Keratinocyte (primary cell): Measurements from ENCODE around the gene EIF3J. TPM values are rescaled to one million over a fixed set of nuclear protein-coding genes. Genes with fewer than 3 reads are reported as not detected.

Experiments
- DNase-seq: peaks from one replicate; pipeline ENCODE4 v3.0.0-alpha.2; 2011; ENCODE audit warnings: low read depth, missing footprints, low spot score
- FAIRE-seq: peaks from 2 replicates; lab custom pipeline; 2011; peaks lifted over from hg19 to GRCh38; lab: Jason Lieb, UNC
- H2AFZ ChIP-seq: 2 replicates; pipeline ENCODE4 v1.6.0; 2012; ENCODE audit warnings: low read length, control low read depth, inconsistent platforms; ENCODE audit not compliant: control insufficient read depth
- H3K27ac ChIP-seq: 2 replicates; pipeline ENCODE4 v1.5.1; 2011; ENCODE audit warnings: low read length; ENCODE audit not compliant: control insufficient read depth, insufficient read depth
- H3K27me3 ChIP-seq: 3 replicates; pipeline ENCODE4 v1.6.0; 2011; ENCODE audit warnings: low read length; ENCODE audit not compliant: control insufficient read depth, insufficient read depth; ENCODE audit errors: extremely low read depth
- H3K36me3 ChIP-seq, 2 experiments: 2 replicates in 1 of 2; 3 replicates in 1 of 2; pipeline ENCODE4 v1.5.1; 2011; ENCODE audit warnings: low read length in 2 of 2, mild to moderate bottlenecking in 1 of 2; ENCODE audit not compliant: control insufficient read depth in 2 of 2, insufficient read depth in 2 of 2; ENCODE audit errors: extremely low read depth in 1 of 2
- H3K4me1 ChIP-seq: 3 replicates; pipeline ENCODE4 v1.5.1; 2011; ENCODE audit warnings: low read length; ENCODE audit not compliant: control insufficient read depth, insufficient read depth; ENCODE audit errors: extremely low read depth
- H3K4me2 ChIP-seq: 3 replicates; pipeline ENCODE4 v1.6.0; 2011; ENCODE audit warnings: low read depth, low read length; ENCODE audit not compliant: control insufficient read depth, insufficient read depth; ENCODE audit errors: extremely low read depth
- H3K4me3 ChIP-seq, 3 experiments: fragments of 200-600 bp in 1 of 3; sonication (generic) in 1 of 3; 2 replicates in 2 of 3; 3 replicates in 1 of 3; pipeline ENCODE4 v1.5.1; 2011 to 2016; ENCODE audit warnings: low read length in 3 of 3, mild to moderate bottlenecking in 3 of 3, control low read depth in 2 of 3, inconsistent platforms in 1 of 3, low read depth in 1 of 3, mixed read lengths in 1 of 3, mixed run types in 1 of 3, moderate library complexity in 1 of 3; ENCODE audit not compliant: control insufficient read depth in 2 of 3, insufficient read depth in 2 of 3; ENCODE audit errors: extremely low read depth in 1 of 3
- H3K79me2 ChIP-seq: 2 replicates; pipeline ENCODE4 v1.6.0; 2012; ENCODE audit warnings: low read length; ENCODE audit not compliant: control insufficient read depth, insufficient read depth
- H3K9ac ChIP-seq: 3 replicates; pipeline ENCODE4 v1.6.0; 2011; ENCODE audit warnings: low read length; ENCODE audit not compliant: control insufficient read depth, insufficient read depth; ENCODE audit errors: extremely low read depth
- H3K9me1 ChIP-seq: 3 replicates; pipeline ENCODE4 v1.6.0; 2011; ENCODE audit warnings: low read length; ENCODE audit not compliant: control insufficient read depth, insufficient read depth; ENCODE audit errors: extremely low read depth
- H3K9me3 ChIP-seq: 2 replicates; pipeline ENCODE4 v1.5.1; 2012; ENCODE audit warnings: low read depth, low read length; ENCODE audit not compliant: control insufficient read depth
- H4K20me1 ChIP-seq: 3 replicates; pipeline ENCODE4 v1.6.0; 2011; ENCODE audit warnings: low read length; ENCODE audit not compliant: control insufficient read depth, insufficient read depth; ENCODE audit errors: extremely low read depth
- CTCF ChIP-seq, 3 experiments: IDR thresholded peaks in 1 of 3; conservative IDR thresholded peaks in 1 of 3; optimal IDR thresholded peaks in 1 of 3; 2 replicates in 2 of 3; 3 replicates in 1 of 3; pipeline versions ENCODE3 to v1.5.1; 2011; ENCODE audit warnings: low read length in 3 of 3, mild to moderate bottlenecking in 3 of 3, moderate library complexity in 2 of 3, control low read depth in 1 of 3, inconsistent platforms in 1 of 3; ENCODE audit not compliant: insufficient read depth in 2 of 3; ENCODE audit errors: extremely low read depth in 1 of 3
- EZH2 ChIP-seq: IDR thresholded peaks from one replicate; pipeline ENCODE4 v1.6.1; 2012; ENCODE audit warnings: inconsistent platforms, mild to moderate bottlenecking, low read length, moderate library complexity
- dilution Hi-C: fragments of 300-500 bp; cut with MboI; formaldehyde crosslinking; loops from one replicate; pipeline ENCODE4 v1.7.0; 2020; ENCODE audit warnings: low sequenced_read_pairs; ENCODE audit not compliant: extremely low pct_ligation_motif_present
- polyA plus RNA-seq, 5 experiments: library from polyadenylated mRNA; depleted of rRNA in 3 of 5; stranded (reverse) in 3 of 5; stranded (forward) in 1 of 5; unstranded in 1 of 5; fragments of >200 nt; gene quantifications; 1 replicate in 1 of 5; 2 replicates in 3 of 5; 3 replicates in 1 of 5; pipeline versions ENCODE4 v1.2.1 to v1.2.3, GENCODE V29; 2011 to 2012; ENCODE audit warnings: missing spikeins in 2 of 5, low read depth in 1 of 5, low replicate concordance in 1 of 5

EIF3J gene
- polyA plus RNA-seq, 1 donor (not counting 4 experiments of a cell fraction or from before 2014, with no cell fraction given), result 99.4 TPM

- Histone ChIP-seq H3K9ac (peak overlapping the region; percentile 97), H3K36me3 (peaks cover 0 to 19% of the 10 kb centered on the region in 2 experiments), H3K9me3 (no peaks in the 10 kb centered on the region), H2AFZ (peak overlapping the region; percentile 44), H3K27ac (peak overlapping the region; percentile 94), H3K79me2 (peaks cover 64% of the 10 kb centered on the region), H3K4me3 (peak overlapping the region; percentile 70 to 82 (median 77)), H3K27me3 (no peaks in the 10 kb centered on the region), H4K20me1 (peaks cover 10% of the 10 kb centered on the region), H3K9me1 (no peaks in the 10 kb centered on the region), H3K4me2 (peak overlapping the region; percentile 81), H3K4me1 (peaks cover 30% of the 10 kb centered on the region)
- dilution Hi-C loops, result no loop called here
- no peak for TF ChIP-seq CTCF (optimal IDR thresholded peaks at IDR 0.05 in 1 of 3, IDR thresholded peaks at IDR 0.05 in 1 of 3, conservative IDR thresholded peaks at IDR 0.05 in 1 of 3; ENCODE audit: extremely low read depth in 1 of 3, insufficient read depth in 2 of 3, low read length in 3 of 3)
- no peak for TF ChIP-seq EZH2
- DNase-seq (no peak), FAIRE-seq (no peak)
Measured at GRCh38 chr15:44537735-44538240, 841 bp downstream of the EIF3J start.

GRCh38 chr15:44541282-44541958 is 4.5 kb downstream of the EIF3J start:
- H3K4me3 ChIP-seq, result peak overlapping the region in 1 of 3 experiments; percentile 5
- H3K4me2 ChIP-seq, result peak overlapping the region; percentile 59
- DNase-seq, result no peak
- H3K36me3 ChIP-seq, result peaks cover 0 to 19% of the 10 kb centered on the region in 2 experiments
- no peak overlapping the region for H2AFZ ChIP-seq
- FAIRE-seq, result no peak
- TF ChIP-seq CTCF (optimal IDR thresholded peaks at IDR 0.05 in 1 of 3, IDR thresholded peaks at IDR 0.05 in 1 of 3, conservative IDR thresholded peaks at IDR 0.05 in 1 of 3; ENCODE audit: extremely low read depth in 1 of 3, insufficient read depth in 2 of 3, low read length in 3 of 3) (no peak), EZH2 (no peak)
- H3K4me1 ChIP-seq, result peaks cover 27% of the 10 kb centered on the region
- H3K79me2 ChIP-seq, result peaks cover 88% of the 10 kb centered on the region
- dilution Hi-C loops, result no loop called here
- H3K27ac ChIP-seq, result no peak overlapping the region
- H4K20me1 ChIP-seq, result peaks cover 12% of the 10 kb centered on the region
- H3K9me1 ChIP-seq, result no peaks in the 10 kb centered on the region
- H3K9ac ChIP-seq, result no peak overlapping the region
- H3K27me3 ChIP-seq, result no peaks in the 10 kb centered on the region
- H3K9me3 ChIP-seq, result no peaks in the 10 kb centered on the region
